Measurements from ENCODE around the gene NCOR2. TPM values are rescaled to one million over a fixed set of nuclear protein-coding genes. Genes with fewer than 3 reads are reported as not detected.

NCOR2 gene
- total and polyA plus RNA-seq, 12 donors: 46.9 to 200 (median 132) TPM

- intact Hi-C loops (cut with DNase I): loop anchor here in 2 of 10 donors (5.0 kb wide), 2 partner anchors 34 to 109 kb away; no protein-coding TSS in a partner anchor
These were observed 15.9 kb downstream of the NCOR2 start for GRCh38 chr12:124551268-124552144.

GRCh38 chr12:124550123-124551089, 17.0 kb downstream of the NCOR2 start:
- whole genome bisulfite sequencing, 2 donors: 44 to 46% methylated on average over 11 of the region's 11 CpGs
- intact Hi-C loops (cut with DNase I): loop anchor here in 2 of 10 donors (5.0 kb wide), 2 partner anchors 33 to 108 kb away; no protein-coding TSS in a partner anchor
- peaks cover 58 to 95% (median 81%) of the 10 kb centered on the region in 9 donors for H3K4me1 ChIP-seq
- peak in 5 of 8 donors; percentile 1 to 27 (median 18) for ATAC-seq
- H3K27ac ChIP-seq: peak overlapping the region in 6 of 10 donors; percentile 10 to 77 (median 43)
- no peak overlapping the region for H3K4me3 ChIP-seq
- H3K9me3 ChIP-seq: no peaks in the 10 kb centered on the region
- TF ChIP-seq CTCF (IDR thresholded peaks at IDR 0.05): no peak
- no peaks in the 10 kb centered on the region for H3K27me3 ChIP-seq
- no peak for DNase-seq
- peaks cover 0 to 12% (median 0%) of the 10 kb centered on the region in 9 donors for H3K36me3 ChIP-seq

More at GRCh38 chr12:124551268-124552144, 15.9 kb downstream of the NCOR2 start:
- peaks cover 54 to 95% (median 81%) of the 10 kb centered on the region in 9 donors for H3K4me1 ChIP-seq
- no peak for TF ChIP-seq CTCF (IDR thresholded peaks at IDR 0.05)
- peak in 6 of 8 donors; percentile 4 to 56 (median 41) for ATAC-seq
- H3K27ac ChIP-seq: peak overlapping the region in 8 of 10 donors; percentile 10 to 77 (median 31)
- H3K36me3 ChIP-seq: peaks cover 0 to 12% (median 0%) of the 10 kb centered on the region in 9 donors
- peak; percentile 66 to 71 for DNase-seq
- no peaks in the 10 kb centered on the region for H3K9me3 ChIP-seq
- no peaks in the 10 kb centered on the region for H3K27me3 ChIP-seq
- WGBS, 2 donors: 38% methylated on average over 25 of the region's 25 CpGs
- H3K4me3 ChIP-seq: no peak overlapping the region

GRCh38 chr12:124549629-124550028, 17.8 kb downstream of the NCOR2 start:
- TF ChIP-seq CTCF (IDR thresholded peaks at IDR 0.05): no peak
- Histone ChIP-seq H3K27me3 (no peaks in the 10 kb centered on the region), H3K9me3 (no peaks in the 10 kb centered on the region), H3K4me1 (peaks cover 52 to 95% (median 81%) of the 10 kb centered on the region in 9 donors), H3K36me3 (peaks cover 0 to 12% (median 0%) of the 10 kb centered on the region in 9 donors), H3K4me3 (no peak overlapping the region), H3K27ac (peak overlapping the region in 6 of 10 donors; percentile 6 to 77 (median 34))
- no peak for DNase-seq
- WGBS, 2 donors: 61 to 63% methylated on average over 17 of the region's 17 CpGs
- intact Hi-C loops (cut with DNase I): loop anchor here in 2 of 10 donors (5.0 kb wide), 2 partner anchors 32 to 107 kb away; no protein-coding TSS in a partner anchor
- peak in 1 of 8 donors; percentile 11 for ATAC-seq

All from heart right ventricle (tissue), 16 donors.